Stimulated activated CD8-positive, alpha-beta memory T cell treated with anti-CD3 and anti-CD28 coated beads, Interleukin-15, amount 100 ng/mL, for 24 hours (primary cell): ENCODE data around the gene BNIP3.
A peak's percentile ranks its signal among the peaks of the same experiment; 100 is the strongest.

Experiments used
- DNase-seq: peaks from one replicate; pipeline ENCODE4 v3.0.0-alpha.2; 2020; ENCODE audit warnings: low read depth

Gene BNIP3, protein sequence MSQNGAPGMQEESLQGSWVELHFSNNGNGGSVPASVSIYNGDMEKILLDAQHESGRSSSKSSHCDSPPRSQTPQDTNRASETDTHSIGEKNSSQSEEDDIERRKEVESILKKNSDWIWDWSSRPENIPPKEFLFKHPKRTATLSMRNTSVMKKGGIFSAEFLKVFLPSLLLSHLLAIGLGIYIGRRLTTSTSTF

GRCh38 chr10:131981429-131982184 lies at the start of gene BNIP3:
TSS of gene BNIP3 (minus strand) at chr10:131981923. CDS start at chr10:131981806, 117 bp downstream.
- peak; percentile 94 for DNase-seq

DNA sequence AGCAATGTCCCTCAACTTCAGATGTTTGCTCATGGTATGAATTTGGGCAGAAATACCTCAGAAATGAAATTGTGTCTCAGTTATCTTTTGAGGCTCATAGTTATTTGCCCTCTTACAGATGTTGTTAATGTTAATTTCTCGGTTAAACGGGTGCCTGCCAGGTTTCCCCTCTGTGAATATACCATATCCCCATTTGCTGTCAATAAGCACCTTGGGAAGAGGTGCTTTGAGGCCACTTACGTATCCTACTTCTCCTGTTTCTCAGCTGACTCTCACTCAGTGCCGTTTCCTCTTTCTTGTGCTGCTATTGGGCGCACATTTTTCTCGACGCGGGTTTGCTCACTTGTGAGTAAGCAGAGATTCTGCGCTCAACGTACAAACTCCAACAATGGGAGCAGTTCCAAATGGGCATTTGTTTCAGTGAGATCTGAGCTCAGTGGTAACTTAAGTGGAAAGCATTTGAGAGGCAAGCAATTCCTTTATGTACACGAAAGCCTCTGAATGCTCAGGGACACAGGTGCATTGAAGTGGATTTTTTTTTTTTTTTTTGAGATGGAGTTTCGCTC lies 49.3 kb upstream of the BNIP3 start:
- no peak for DNase-seq

- DNase-seq = no peak
Measured at GRCh38 chr10:132028706-132029105, 47.0 kb upstream of the BNIP3 start.

- DNase-seq = no peak
Measured at GRCh38 chr10:132027423-132027983, 45.8 kb upstream of the BNIP3 start.

- DNase-seq = peak; percentile 53
Measured at GRCh38 chr10:132023092-132023811, 41.5 kb upstream of the BNIP3 start.

DNA sequence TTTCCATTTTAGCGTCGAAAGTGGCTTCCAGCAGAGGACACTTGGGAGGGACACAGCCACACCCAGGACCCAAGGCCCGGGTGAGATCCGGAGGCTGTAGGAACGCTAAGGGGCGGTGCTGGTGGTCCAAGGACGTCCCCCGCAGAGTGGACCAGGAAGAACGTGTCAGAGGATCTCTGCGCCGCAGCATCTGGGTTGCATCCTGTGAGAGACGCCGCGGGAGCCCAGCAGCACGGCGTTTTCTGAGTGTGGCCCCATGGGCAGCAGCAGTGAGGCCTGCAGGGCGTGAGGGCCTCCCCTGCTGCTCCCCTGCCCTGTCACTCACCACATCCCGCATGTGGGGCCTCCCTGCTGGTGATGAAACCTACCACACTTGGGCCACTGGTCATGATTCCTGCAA lies 40.5 kb upstream of the BNIP3 start:
- no peak for DNase-seq

- no peak for DNase-seq
Measured at GRCh38 chr10:132021504-132022143, 39.9 kb upstream of the BNIP3 start.

DNA sequence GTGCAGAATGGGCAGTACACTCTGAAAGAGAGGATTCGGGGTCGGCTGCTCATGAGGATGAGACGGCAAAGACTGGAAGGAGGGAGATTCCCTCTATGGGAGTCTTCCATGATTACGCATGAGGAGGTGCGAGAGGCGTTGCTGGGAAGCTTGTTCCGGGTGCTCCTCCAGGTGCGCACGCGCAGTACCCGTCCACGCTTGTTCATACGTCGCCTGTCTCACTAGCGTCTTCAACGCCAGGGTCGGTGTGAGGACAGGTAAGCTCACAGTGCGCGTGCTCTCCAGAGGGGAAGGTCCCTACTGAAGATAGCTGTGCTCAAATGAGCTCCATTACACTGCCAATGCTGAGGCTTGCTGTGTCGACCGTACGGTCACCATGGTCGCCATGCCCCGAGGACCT lies 39.3 kb upstream of the BNIP3 start:
- no peak for DNase-seq

GRCh38 chr10:132020456-132020855 lies 38.7 kb upstream of the BNIP3 start:
- no peak for DNase-seq

GRCh38 chr10:132019366-132019765 lies 37.6 kb upstream of the BNIP3 start:
- no peak for DNase-seq

DNA sequence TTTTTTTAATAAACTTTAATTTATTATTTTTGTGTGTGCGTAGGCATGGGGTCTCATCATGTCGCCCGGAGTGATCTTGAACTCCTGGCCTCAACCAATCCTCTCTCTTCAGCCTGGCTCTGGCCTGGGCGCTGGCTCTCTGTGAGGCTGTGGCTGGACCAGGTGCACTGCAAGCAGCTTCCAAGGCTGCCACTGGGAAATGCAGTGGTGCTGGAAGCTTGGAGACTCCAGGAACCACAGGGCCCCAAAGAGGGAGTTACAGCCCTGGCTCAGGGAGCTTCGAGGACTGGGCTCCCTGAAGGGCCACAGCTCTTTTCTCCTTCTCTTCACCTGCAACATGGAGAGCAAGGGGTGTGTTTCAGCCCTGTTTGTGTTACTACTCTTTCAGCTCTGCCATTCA lies 36.7 kb upstream of the BNIP3 start:
- DNase-seq = no peak

- DNase-seq = no peak
Measured at GRCh38 chr10:132016514-132016913, 34.8 kb upstream of the BNIP3 start.

GRCh38 chr10:132011445-132011844 lies 29.7 kb upstream of the BNIP3 start:
- no peak for DNase-seq

- no peak for DNase-seq
Measured at GRCh38 chr10:132011024-132011423, 29.3 kb upstream of the BNIP3 start.

DNA sequence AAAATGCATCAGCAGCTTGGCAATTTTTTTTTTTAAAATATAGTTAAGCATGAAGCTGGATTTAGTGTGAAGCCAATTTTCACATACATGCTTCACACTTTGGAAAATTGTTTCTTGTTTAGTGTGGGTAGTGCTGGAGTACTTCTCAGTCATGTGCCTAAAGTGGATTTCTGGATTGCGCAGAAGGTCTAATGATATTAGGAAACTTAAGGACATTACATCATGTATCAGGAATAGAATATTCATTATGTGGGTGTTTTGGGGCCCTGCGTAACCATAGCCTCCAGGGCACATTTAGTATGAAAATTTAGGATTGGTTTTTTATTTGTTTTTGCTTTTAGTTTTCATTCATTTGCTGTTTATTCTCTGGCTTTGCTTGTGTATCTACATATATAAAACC lies 28.8 kb upstream of the BNIP3 start:
- no peak for DNase-seq

GRCh38 chr10:132009575-132009974 lies 27.9 kb upstream of the BNIP3 start:
- no peak for DNase-seq

DNA sequence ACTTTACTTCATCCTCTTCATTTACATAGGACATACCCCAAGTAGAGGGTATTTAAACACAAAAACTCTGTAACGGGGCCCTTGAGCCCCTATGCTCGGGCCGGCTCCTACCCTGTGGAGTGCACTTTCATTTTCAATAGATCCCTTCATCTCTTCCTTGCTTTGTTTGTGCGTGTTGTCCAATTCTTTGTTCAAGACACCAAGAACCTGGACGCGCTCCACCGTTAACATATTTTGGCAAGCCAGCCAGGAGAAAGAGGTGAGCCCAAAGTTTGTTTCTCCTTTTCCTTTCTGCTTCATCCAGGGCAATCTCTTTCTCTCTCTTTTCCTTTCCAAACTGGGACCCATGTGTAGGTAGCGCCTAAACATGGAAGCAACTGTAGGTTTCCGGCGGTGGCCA lies 26.0 kb upstream of the BNIP3 start:
- DNase-seq = no peak

DNA sequence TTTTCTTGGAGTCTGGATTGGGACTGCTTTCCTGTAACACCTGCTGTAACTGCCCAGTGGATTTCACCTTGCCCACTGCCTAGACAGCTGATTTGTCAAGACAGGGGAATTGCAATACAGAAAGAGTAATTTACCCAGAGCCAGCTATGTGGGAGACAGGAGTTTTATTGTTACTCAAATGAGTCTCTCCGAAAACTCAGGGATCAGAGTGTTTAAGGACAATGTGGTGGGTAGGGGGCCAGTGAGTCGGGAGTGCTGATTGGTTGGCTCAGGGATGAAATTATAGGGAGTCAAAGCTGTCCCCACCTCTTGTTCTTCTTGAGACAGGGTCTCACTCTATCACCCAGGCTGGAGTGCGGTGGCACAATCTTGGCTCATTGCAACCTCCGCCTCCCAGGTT lies 25.2 kb upstream of the BNIP3 start:
- no peak for DNase-seq

DNA sequence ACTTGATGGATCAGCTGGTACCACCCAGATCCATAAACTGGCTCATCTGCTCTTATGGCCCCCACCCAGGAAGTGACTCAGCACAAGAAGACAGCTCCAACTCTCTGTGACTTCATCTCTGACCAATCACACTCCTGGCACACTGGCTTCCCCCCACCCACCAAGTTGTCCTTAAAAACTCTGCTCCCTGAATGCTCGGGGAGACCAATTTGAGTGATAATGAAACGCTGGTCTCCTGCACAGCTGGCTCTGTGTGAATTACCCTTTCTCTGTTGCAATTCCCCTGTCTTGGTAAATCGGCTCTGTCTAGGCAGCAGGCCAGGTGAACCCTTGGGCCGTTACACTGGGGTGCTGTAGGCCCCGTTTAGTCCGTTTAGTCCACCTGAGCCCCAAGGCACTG lies 23.4 kb upstream of the BNIP3 start:
- DNase-seq = no peak

- no peak for DNase-seq
Measured at GRCh38 chr10:132004052-132004451, 22.3 kb upstream of the BNIP3 start.

DNA sequence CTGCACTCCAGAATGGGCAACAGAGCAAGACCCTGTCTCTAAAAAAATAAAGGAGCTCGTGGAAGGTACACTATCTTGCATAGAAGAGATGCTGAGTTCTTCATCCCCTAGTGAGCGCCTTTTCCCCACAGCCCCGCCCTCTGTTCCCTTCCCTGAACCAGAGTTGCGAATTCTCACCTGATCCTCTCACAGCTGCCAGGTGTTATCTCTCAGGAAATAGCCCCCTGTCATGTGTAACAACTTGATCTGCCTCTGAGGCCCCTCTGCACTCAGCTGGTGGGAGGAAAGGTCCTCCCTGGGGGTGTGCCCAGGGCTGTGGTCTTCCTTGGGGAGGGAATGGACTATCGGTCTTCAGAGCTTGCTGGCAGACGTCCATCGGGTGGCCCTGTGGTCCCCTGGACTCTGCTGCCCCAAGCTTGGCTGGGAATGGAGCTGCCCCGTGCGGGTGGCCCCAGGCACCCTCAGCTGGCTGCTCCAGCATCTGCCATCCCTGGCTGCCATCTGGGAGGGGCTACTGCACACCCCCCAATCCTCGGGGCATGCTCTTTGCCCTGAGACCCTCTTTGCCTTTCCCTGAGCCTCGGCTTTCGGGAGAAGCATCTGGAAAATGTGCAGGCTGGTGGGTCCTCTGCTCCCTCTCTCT lies 21.7 kb upstream of the BNIP3 start:
- DNase-seq = no peak

DNA sequence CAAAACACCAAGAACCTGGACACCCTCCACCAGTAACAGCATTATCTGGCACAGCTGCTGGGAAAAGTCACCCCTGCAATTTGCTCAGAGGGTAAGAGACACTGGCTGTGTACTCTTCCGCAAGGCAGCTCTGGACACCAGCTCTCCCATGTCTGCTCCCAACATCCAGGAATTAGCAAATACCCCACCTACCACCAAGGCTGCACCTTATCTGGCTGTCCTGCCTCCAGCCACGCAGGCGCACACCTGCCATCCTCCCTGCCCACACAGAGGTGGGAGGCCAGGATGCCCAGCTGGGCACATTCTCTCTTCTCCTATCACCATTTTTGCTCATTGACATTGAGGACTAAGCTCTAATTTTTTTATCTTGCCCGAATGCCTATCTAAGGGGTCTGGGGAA lies 20.3 kb upstream of the BNIP3 start:
- no peak for DNase-seq
